Measurements from ENCODE around the gene MCF2L2. TPM values are rescaled to one million over a fixed set of nuclear protein-coding genes. Genes with fewer than 3 reads are reported as not detected.

Gene MCF2L2
- polyA plus RNA-seq, 1 experiment, result 0.11 TPM

GRCh38 chr3:183448369-183449128, 20.1 kb upstream of the MCF2L2 start:
- TF ChIP-seq, protein P1, sequence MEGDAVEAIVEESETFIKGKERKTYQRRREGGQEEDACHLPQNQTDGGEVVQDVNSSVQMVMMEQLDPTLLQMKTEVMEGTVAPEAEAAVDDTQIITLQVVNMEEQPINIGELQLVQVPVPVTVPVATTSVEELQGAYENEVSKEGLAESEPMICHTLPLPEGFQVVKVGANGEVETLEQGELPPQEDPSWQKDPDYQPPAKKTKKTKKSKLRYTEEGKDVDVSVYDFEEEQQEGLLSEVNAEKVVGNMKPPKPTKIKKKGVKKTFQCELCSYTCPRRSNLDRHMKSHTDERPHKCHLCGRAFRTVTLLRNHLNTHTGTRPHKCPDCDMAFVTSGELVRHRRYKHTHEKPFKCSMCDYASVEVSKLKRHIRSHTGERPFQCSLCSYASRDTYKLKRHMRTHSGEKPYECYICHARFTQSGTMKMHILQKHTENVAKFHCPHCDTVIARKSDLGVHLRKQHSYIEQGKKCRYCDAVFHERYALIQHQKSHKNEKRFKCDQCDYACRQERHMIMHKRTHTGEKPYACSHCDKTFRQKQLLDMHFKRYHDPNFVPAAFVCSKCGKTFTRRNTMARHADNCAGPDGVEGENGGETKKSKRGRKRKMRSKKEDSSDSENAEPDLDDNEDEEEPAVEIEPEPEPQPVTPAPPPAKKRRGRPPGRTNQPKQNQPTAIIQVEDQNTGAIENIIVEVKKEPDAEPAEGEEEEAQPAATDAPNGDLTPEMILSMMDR (IDR thresholded peaks at IDR 0.05; ENCODE audit: insufficient read depth, low read depth, low read length), result no peak
- Histone ChIP-seq H3K27me3 (ENCODE audit: control insufficient read depth, insufficient read depth, low read length) (no peaks in the 10 kb centered on the region), H3K4me3 (ENCODE audit: low read depth, low read length) (peak overlapping the region; percentile 65), H3K36me3 (ENCODE audit: control insufficient read depth, insufficient read depth, low read length) (no peaks in the 10 kb centered on the region)
- ChIA-PET POLR2A (interaction anchor here (0.5 to 0.6 kb wide), 2 partner anchors 18 to 160 kb away, joined by 4 to 9 read pairs; no protein-coding TSS in a partner anchor), CTCF (interaction anchor here (0.6 kb wide), 2 partner anchors 63 to 217 kb away, joined by 3 read pairs; no protein-coding TSS in a partner anchor)
- no peak for DNase-seq (ENCODE audit: low read depth)

- peak overlapping the region; percentile 65 for H3K4me3 ChIP-seq (ENCODE audit: low read depth, low read length)
- no peaks in the 10 kb centered on the region for H3K36me3 ChIP-seq (ENCODE audit: control insufficient read depth, insufficient read depth, low read length)
- no peak for DNase-seq (ENCODE audit: low read depth)
- TF ChIP-seq, protein P1 (IDR thresholded peaks at IDR 0.05; ENCODE audit: insufficient read depth, low read depth, low read length), result peak; percentile 17; the same call in 1 of the 2 replicates
- H3K27me3 ChIP-seq (ENCODE audit: control insufficient read depth, insufficient read depth, low read length), result no peaks in the 10 kb centered on the region
- ChIA-PET CTCF (no interaction called here), POLR2A (interaction anchor here (0.5 kb wide), 1 partner anchor 17 kb away, joined by 4 read pairs; no protein-coding TSS in a partner anchor)
These were observed 19.0 kb upstream of the MCF2L2 start for GRCh38 chr3:183447206-183448001.

DNA sequence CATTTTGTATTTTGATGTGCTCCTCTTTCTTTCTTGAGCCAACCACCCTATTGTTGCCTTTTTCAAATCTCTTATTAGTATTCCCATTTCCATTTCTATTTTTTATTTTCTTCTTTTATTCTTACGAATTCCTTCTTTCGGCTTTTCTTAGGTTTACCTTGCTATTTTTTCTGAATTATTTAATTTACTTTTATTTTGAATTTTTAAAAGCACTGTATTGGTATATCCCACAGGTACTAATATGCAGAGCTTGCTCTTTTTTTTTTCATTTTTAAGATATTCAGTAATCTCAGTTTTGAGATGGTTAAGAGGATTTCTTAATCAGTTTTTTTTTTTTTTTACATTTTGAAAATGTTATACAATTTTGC, 18.4 kb upstream of the MCF2L2 start:
- Histone ChIP-seq H3K36me3 (ENCODE audit: control insufficient read depth, insufficient read depth, low read length) (no peaks in the 10 kb centered on the region), H3K4me3 (ENCODE audit: low read depth, low read length) (peak overlapping the region; percentile 65), H3K27me3 (ENCODE audit: control insufficient read depth, insufficient read depth, low read length) (no peaks in the 10 kb centered on the region)
- no peak for DNase-seq (ENCODE audit: low read depth)
- ChIA-PET CTCF (no interaction called here), POLR2A (interaction anchor here (0.6 kb wide), 1 partner anchor 258 kb away, joined by 5 read pairs; no protein-coding TSS in a partner anchor)
- TF ChIP-seq, protein P1 (IDR thresholded peaks at IDR 0.05; ENCODE audit: insufficient read depth, low read depth, low read length), result no peak

GRCh38 chr3:183444748-183445147, 16.3 kb upstream of the MCF2L2 start:
- Histone ChIP-seq H3K4me3 (ENCODE audit: low read depth, low read length) (no peak overlapping the region), H3K27me3 (ENCODE audit: control insufficient read depth, insufficient read depth, low read length) (no peaks in the 10 kb centered on the region), H3K36me3 (ENCODE audit: control insufficient read depth, insufficient read depth, low read length) (no peaks in the 10 kb centered on the region)
- TF ChIP-seq, protein P1 (IDR thresholded peaks at IDR 0.05; ENCODE audit: insufficient read depth, low read depth, low read length), result no peak
- DNase-seq (ENCODE audit: low read depth), result no peak
- ChIA-PET CTCF (no interaction called here), POLR2A (no interaction called here)

Measured in BJ (cell line).